BLaER1 treated with 17β-estradiol and CSF1 and Interleukin-3, amounts not matched to agents 10 nM and 100 nM (cell line): ENCODE measurements around the gene FNIP2.

Experiments
- H3K27ac ChIP-seq, 11 experiments: shearing (Covaris generic); formaldehyde crosslinking; 2 replicates each; pipeline ENCODE4 v1.8.1; 2022
- H3K27me3 ChIP-seq, 11 experiments: shearing (Covaris generic); formaldehyde crosslinking; 2 replicates each; pipeline ENCODE4 v1.8.1; 2022
- H3K36me3 ChIP-seq, 11 experiments: shearing (Covaris generic); formaldehyde crosslinking; 2 replicates each; pipeline ENCODE4 v1.8.1; 2022
- H3K4me1 ChIP-seq, 10 experiments: shearing (Covaris generic); formaldehyde crosslinking; 2 replicates each; pipeline ENCODE4 v1.8.1; 2022
- H3K4me2 ChIP-seq, 11 experiments: shearing (Covaris generic); formaldehyde crosslinking; 2 replicates each; pipeline ENCODE4 v1.8.1; 2022
- H3K4me3 ChIP-seq, 10 experiments: shearing (Covaris generic); formaldehyde crosslinking; 2 replicates each; pipeline ENCODE4 v1.8.1; 2022
- H3K9ac ChIP-seq, 11 experiments: shearing (Covaris generic); formaldehyde crosslinking; 2 replicates each; pipeline ENCODE4 v1.8.1; 2022
- H3K9me3 ChIP-seq, 11 experiments: shearing (Covaris generic); formaldehyde crosslinking; replicated peaks in 1 of 11; 2 replicates each; pipeline ENCODE4 v1.8.1; 2022
- H4K20me1 ChIP-seq, 11 experiments: shearing (Covaris generic); formaldehyde crosslinking; 2 replicates each; pipeline ENCODE4 v1.8.1; 2022
- Cebpa-rat ChIP-seq, 11 experiments: shearing (Covaris generic); IDR thresholded peaks; 2 replicates each; pipeline ENCODE4 v1.8.1; 2022

FNIP2 gene

DNA sequence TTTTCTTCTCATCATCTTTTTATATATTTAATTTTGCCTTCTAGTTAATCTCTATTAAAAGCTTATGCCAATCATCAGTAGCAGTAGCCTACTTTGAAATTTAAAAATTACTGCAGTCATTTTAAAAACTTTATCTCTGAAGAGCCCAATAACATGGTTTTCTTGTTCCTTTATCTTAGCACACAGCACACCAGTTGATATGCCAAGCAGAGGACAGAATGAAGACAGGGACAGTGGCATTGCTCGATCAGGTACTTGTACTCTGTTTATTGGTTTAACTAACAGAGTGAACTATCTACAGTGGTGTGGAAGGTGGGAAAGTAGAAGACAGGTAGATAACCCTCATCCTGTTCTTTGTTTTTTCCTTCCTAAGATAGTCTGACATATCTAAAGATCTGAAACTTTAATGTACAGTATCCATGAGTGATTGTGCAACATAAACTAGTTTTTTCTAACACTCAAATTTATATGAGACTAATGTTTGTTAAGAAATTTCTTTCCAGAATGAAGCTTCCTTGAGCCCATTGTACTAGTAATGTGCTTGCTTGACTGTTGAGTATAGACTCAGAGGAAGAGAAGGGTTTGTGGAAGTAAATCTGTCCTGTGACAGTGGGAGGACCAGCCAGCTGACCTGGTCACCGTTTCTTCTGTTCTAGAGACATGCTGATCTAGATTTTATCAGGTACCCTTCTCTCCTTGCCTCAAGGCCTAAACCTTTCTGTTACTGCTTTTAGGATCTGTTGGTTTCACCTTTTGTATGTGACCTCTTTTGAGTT lies 66.6 kb downstream of the FNIP2 start:
- peaks cover 20 to 100% (median 49%) of the 10 kb centered on the region in 11 experiments for H3K36me3 ChIP-seq
- no peak overlapping the region for H3K4me2 ChIP-seq
- H3K9me3 ChIP-seq = no peaks in the 10 kb centered on the region
- no peak for TF ChIP-seq Cebpa-rat (IDR thresholded peaks at IDR 0.05)
- peaks cover 0 to 4% (median 0%) of the 10 kb centered on the region in 10 experiments; a peak in 1 of 20 replicates for H3K4me1 ChIP-seq
- H3K27me3 ChIP-seq = no peaks in the 10 kb centered on the region
- H3K4me3 ChIP-seq = no peak overlapping the region
- H4K20me1 ChIP-seq = peaks cover 0 to 87% (median 0%) of the 10 kb centered on the region in 11 experiments; a peak in 2 of 22 replicates
- H3K9ac ChIP-seq = no peak overlapping the region
- no peak overlapping the region; a peak in 1 of 22 replicates for H3K27ac ChIP-seq

DNA sequence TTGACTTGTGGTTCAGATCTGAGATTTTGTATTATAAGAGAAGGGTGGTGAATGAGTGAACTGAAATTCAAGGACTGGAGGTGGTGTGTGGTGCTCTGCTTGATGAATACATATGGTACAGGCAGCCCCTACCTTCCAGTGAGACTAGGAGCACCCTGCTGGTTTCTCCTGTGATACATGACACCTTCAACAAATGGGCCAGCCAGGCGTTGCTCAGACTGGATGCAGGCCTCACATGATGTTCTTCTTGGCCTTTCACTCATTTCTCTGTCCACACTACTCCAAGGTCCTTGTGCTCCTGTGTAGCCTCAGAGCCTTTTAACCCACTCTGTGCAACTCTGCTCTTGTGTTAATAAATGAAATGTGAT lies 67.2 kb downstream of the FNIP2 start:
- TF ChIP-seq Cebpa-rat (IDR thresholded peaks at IDR 0.05) = no peak
- H3K9ac ChIP-seq = no peak overlapping the region
- H3K36me3 ChIP-seq = peaks cover 17 to 100% (median 44%) of the 10 kb centered on the region in 11 experiments
- H3K9me3 ChIP-seq = no peaks in the 10 kb centered on the region
- H3K27ac ChIP-seq = no peak overlapping the region; a peak in 1 of 22 replicates
- peaks cover 0 to 89% (median 0%) of the 10 kb centered on the region in 11 experiments; a peak in 2 of 22 replicates for H4K20me1 ChIP-seq
- H3K27me3 ChIP-seq = no peaks in the 10 kb centered on the region
- H3K4me3 ChIP-seq = no peak overlapping the region
- no peak overlapping the region for H3K4me2 ChIP-seq
- peaks cover 0 to 4% (median 0%) of the 10 kb centered on the region in 10 experiments; a peak in 1 of 20 replicates for H3K4me1 ChIP-seq

DNA sequence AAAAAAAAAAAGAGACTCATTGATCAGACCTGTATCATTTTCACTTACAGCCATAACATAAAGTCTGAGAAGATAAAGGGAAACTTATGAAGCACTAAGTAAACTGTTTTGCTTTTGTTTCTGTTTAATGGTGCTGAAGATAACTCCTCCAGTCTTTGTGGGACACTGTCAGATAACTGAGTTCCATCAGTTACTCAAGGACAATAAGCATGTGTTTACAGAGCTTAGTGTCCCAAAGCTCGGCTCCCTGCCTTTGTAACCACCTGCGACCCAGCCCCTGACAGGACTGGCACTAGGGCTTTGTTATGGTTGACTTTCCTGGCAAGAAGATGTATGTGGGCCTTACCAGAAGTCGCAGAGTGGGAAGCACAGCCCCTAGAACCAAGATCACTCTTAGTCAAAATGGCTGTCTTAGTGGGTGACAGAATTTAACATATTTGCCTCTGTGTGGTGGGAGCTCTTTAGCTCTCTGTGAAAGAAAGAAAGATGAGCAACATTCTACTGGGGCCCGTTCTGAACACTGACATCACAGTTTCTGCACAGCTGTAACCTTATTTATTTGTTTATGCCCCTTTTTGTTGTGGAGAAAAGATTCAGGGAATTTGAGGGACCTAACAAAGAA lies 68.1 kb downstream of the FNIP2 start:
- Histone ChIP-seq H3K9ac (no peak overlapping the region), H3K9me3 (no peaks in the 10 kb centered on the region), H3K4me2 (no peak overlapping the region), H3K27me3 (no peaks in the 10 kb centered on the region), H4K20me1 (peaks cover 0 to 96% (median 0%) of the 10 kb centered on the region in 11 experiments; a peak in 2 of 22 replicates), H3K27ac (no peak overlapping the region), H3K4me3 (no peak overlapping the region), H3K4me1 (peaks cover 0 to 4% (median 0%) of the 10 kb centered on the region in 10 experiments; a peak in 1 of 20 replicates), H3K36me3 (peaks cover 16 to 100% (median 42%) of the 10 kb centered on the region in 11 experiments)
- TF ChIP-seq Cebpa-rat (IDR thresholded peaks at IDR 0.05) = no peak

DNA sequence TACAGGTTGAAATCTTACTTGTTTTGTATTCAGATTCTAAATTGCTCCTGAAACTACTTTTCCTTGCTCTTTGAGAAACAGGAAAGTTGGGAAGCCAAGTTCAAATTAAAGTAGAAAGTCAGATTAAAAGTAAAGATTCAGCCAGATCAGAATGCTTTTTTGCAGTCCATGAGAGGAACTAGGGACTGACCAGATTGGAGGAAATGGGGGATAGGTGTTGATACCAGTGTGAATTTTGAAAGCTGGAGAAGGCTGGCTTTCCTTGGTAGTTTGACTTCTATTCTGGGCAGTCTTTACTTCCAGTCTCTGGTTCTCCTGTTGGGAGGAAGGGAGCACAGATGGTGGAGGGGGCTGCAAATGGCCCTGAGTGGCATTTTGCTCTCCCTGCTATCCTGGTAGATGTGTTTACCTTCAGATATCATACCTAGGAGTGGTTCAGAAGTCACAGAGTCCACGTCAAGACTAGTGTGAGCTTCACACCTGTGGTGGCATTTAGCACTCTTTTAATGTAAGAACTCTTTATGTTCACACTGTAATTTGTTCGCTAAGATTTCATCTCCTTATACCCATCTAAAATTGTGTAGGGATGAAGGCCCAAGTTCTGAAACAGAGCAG lies 68.8 kb downstream of the FNIP2 start:
- Histone ChIP-seq H3K9me3 (no peaks in the 10 kb centered on the region), H3K4me1 (peaks cover 0 to 4% (median 0%) of the 10 kb centered on the region in 10 experiments; a peak in 1 of 20 replicates), H3K36me3 (peaks cover 13 to 99% (median 40%) of the 10 kb centered on the region in 11 experiments; a peak in 21 of 22 replicates), H3K9ac (no peak overlapping the region), H3K27ac (no peak overlapping the region), H3K4me2 (no peak overlapping the region), H3K4me3 (no peak overlapping the region), H4K20me1 (peaks cover 0 to 95% (median 0%) of the 10 kb centered on the region in 11 experiments; a peak in 2 of 22 replicates), H3K27me3 (no peaks in the 10 kb centered on the region)
- TF ChIP-seq Cebpa-rat (IDR thresholded peaks at IDR 0.05) = no peak

DNA sequence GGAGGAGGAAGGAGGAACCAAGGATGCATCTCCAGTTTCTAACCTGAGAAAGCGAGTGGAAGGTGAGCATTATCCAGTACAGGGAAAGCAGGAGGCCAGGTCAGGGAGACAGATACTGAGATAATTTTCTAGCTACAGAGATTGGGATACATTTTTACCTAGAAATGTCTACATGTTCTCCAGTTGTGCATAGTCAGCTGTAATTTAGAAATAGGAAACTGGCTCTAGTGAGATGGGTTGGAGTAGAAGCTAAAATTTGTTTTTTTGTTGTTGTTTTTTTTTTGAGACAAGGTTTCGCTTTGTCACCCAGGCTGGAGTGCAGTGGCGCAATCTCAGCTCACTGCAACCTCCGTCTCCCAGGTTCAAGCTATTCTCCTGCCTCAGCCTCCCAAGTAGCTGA lies 71.3 kb downstream of the FNIP2 start:
- Histone ChIP-seq H3K9me3 (no peaks in the 10 kb centered on the region), H3K4me2 (no peak overlapping the region), H3K9ac (no peak overlapping the region), H4K20me1 (peaks cover 0 to 99% (median 0%) of the 10 kb centered on the region in 11 experiments; a peak in 3 of 22 replicates), H3K27me3 (no peaks in the 10 kb centered on the region), H3K4me1 (peaks cover 0 to 3% (median 0%) of the 10 kb centered on the region in 10 experiments; a peak in 1 of 20 replicates), H3K4me3 (no peak overlapping the region), H3K27ac (no peak overlapping the region), H3K36me3 (peaks cover 13 to 99% (median 41%) of the 10 kb centered on the region in 11 experiments; a peak in 21 of 22 replicates)
- TF ChIP-seq Cebpa-rat (IDR thresholded peaks at IDR 0.05) = no peak

DNA sequence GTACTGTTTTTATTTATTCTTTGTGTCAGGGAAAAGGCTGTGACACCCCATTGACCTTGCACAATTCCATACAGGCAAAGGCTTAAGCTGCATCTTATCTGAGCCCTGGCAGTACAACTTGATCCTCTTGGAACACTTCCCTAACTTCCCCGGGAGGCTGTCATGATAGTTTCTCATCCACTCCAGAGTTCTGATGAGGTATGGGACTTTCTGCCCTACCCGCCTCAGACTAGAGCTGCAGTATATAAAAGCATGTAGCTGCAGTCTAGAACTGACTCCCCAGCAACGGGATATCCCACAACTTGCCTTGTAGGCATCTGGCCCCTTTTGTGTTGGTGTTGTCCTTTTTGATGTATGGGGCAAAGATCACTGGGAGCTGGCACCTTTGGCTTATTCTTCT lies 72.7 kb downstream of the FNIP2 start:
- Histone ChIP-seq H3K9me3 (no peaks in the 10 kb centered on the region), H3K27ac (no peak overlapping the region), H4K20me1 (peaks cover 0 to 98% (median 0%) of the 10 kb centered on the region in 11 experiments; a peak in 3 of 22 replicates)

DNA sequence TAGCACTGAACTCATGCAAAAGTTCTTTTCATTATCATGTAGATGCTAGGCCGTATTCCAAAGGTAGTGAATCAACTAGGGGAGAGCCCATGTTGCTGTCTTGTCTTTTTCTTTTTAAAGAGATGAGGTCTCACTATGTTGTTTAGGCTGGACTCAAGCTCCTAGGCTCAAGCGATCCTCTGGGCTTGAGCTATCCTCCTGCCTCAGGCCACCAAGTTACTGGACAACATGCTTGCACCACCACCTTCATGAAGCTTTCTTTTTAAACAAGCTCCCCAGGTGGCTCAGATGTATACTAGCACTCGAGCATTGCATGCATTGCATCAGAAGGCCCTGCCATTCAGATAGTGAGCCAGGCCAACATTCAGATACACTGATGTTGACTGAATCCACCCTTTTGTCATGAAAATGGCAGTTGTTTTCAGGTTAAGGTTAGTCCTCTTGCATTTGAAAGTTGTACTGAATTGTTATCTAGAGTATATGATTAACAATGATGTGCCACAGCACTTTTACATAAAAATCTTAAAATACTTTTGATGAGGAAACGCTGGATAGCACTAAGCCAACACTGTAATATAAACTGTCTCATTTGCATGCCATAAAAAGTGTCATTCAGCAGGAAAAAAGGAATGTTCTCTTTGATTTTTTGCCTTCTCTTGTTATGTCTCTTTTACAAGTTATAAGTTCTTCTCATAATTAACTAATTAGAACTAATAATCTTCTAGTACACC lies 76.7 kb downstream of the FNIP2 start:
- TF ChIP-seq Cebpa-rat (IDR thresholded peaks at IDR 0.05) = no peak
- no peak overlapping the region for H3K9ac ChIP-seq
- H3K4me3 ChIP-seq = no peak overlapping the region
- H3K4me2 ChIP-seq = no peak overlapping the region
- no peaks in the 10 kb centered on the region for H3K9me3 ChIP-seq
- peaks cover 0 to 97% (median 0%) of the 10 kb centered on the region in 11 experiments; a peak in 3 of 22 replicates for H4K20me1 ChIP-seq
- no peaks in the 10 kb centered on the region for H3K27me3 ChIP-seq
- H3K4me1 ChIP-seq = peaks cover 0 to 18% (median 0%) of the 10 kb centered on the region in 10 experiments; a peak in 4 of 20 replicates
- peaks cover 7 to 87% (median 19%) of the 10 kb centered on the region in 11 experiments; a peak in 15 of 22 replicates for H3K36me3 ChIP-seq
- no peak overlapping the region for H3K27ac ChIP-seq

More for the DNA sequence above, 72.7 kb downstream of the FNIP2 start:
- Histone ChIP-seq H3K9ac (no peak overlapping the region), H3K4me2 (no peak overlapping the region), H3K4me1 (no peaks in the 10 kb centered on the region), H3K27me3 (no peaks in the 10 kb centered on the region), H3K36me3 (peaks cover 7 to 99% (median 31%) of the 10 kb centered on the region in 11 experiments; a peak in 17 of 22 replicates), H3K4me3 (no peak overlapping the region)
- no peak for TF ChIP-seq Cebpa-rat (IDR thresholded peaks at IDR 0.05)

DNA sequence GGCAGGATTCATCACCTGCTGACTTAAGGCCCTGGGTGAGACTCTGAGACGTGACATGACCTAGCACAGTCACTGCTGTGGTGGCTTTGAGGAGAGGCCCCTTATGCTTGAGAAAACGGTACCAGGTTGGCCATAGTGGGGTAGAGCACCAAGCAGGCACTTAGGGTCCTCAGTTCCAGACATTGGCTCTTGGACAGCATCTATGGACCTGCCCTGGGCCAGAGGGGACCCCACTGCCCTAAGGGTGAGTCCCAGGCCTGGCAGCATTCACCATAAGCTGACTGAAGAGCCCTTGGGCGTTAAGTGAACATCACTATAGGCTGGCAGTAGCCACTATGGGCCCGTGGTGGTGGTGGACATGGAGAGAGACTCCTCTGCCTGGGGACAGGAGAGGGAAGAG lies 78.7 kb downstream of the FNIP2 start:
- Histone ChIP-seq H3K9ac (no peak overlapping the region), H3K27me3 (no peaks in the 10 kb centered on the region)
- no peak for TF ChIP-seq Cebpa-rat (IDR thresholded peaks at IDR 0.05)

More for the DNA sequence above, 78.7 kb downstream of the FNIP2 start:
- Histone ChIP-seq H3K4me2 (no peak overlapping the region), H3K27ac (no peak overlapping the region), H4K20me1 (peaks cover 0 to 98% (median 0%) of the 10 kb centered on the region in 11 experiments; a peak in 3 of 22 replicates), H3K9me3 (no peaks in the 10 kb centered on the region), H3K36me3 (peaks cover 0 to 87% (median 20%) of the 10 kb centered on the region in 11 experiments; a peak in 12 of 22 replicates), H3K4me3 (no peak overlapping the region), H3K4me1 (peaks cover 0 to 21% (median 0%) of the 10 kb centered on the region in 10 experiments; a peak in 4 of 20 replicates)
